Gastroesophageal sphincter (tissue), 4 donors: ENCODE results near the gene DPM1. TPM values are rescaled to one million over a fixed set of nuclear protein-coding genes. Genes with fewer than 3 reads are reported as not detected.

Experiments used
- ATAC-seq: fragments of 150-250 bp; one replicate; pipeline ENCODE4 v1.9.1; 2016; ENCODE audit warnings: mild to moderate bottlenecking, moderate library complexity
- H3K27ac ChIP-seq, 4 donors: fragments of 200-600 bp; sonication (generic) in 3 of 4; 1 replicate in 3 of 4; 2 replicates in 1 of 4; pipeline ENCODE4 v1.5.1; 2016 to 2019
- H3K27me3 ChIP-seq: fragments of 200-600 bp; sonication (generic); one replicate; pipeline ENCODE4 v1.5.1; 2019
- H3K36me3 ChIP-seq, 2 donors: fragments of 200-600 bp; sonication (generic); one replicate each; pipeline ENCODE4 v1.5.1; 2019; ENCODE audit warnings: control low read depth in 1 of 2
- H3K4me1 ChIP-seq, 3 donors: fragments of 200-600 bp; sonication (generic); 1 replicate in 2 of 3; 2 replicates in 1 of 3; pipeline ENCODE4 v1.5.1; 2016 to 2019; ENCODE audit warnings: control low read depth in 2 of 3
- H3K4me3 ChIP-seq, 2 donors: fragments of 200-600 bp; sonication (generic); one replicate each; pipeline ENCODE4 v1.5.1; 2019; ENCODE audit warnings: mild to moderate bottlenecking in 1 of 2, moderate library complexity in 1 of 2
- H3K9me3 ChIP-seq, 3 donors: fragments of 200-600 bp; sonication (generic); one replicate each; pipeline ENCODE4 v1.5.1; 2017 to 2019; ENCODE audit warnings: control low read depth in 2 of 3
- CTCF ChIP-seq, 4 experiments: fragments of 200-600 bp in 2 of 4; fragments of 450-650 bp in 2 of 4; sonication (generic) in 1 of 4; IDR thresholded peaks; one replicate each; pipeline ENCODE4 v1.5.1; 2017 to 2019; ENCODE audit warnings: antibody characterized with exemption in 4 of 4, mild to moderate bottlenecking in 2 of 4, moderate library complexity in 2 of 4
- EP300 ChIP-seq: sonication (generic); formaldehyde crosslinking; IDR thresholded peaks from one replicate; pipeline ENCODE4 v1.6.1; 2017; ENCODE audit warnings: antibody characterized with exemption, mild to moderate bottlenecking
- POLR2A ChIP-seq, 2 donors: fragments of 450-650 bp; IDR thresholded peaks; one replicate each; pipeline ENCODE4 v1.6.1; 2017; ENCODE audit warnings: antibody characterized with exemption in 2 of 2, mild to moderate bottlenecking in 2 of 2, moderate library complexity in 1 of 2
- POLR2AphosphoS5 ChIP-seq: sonication (generic); formaldehyde crosslinking; IDR thresholded peaks from one replicate; pipeline ENCODE4 v1.6.1; 2017; ENCODE audit warnings: antibody characterized with exemption
- WGBS, 2 donors: methylation state at CpG; one replicate each; pipeline ENCODE4 v1.1.5; 2018; ENCODE audit warnings: low coverage in 1 of 2; 5-methylcytosine and 5-hydroxymethylcytosine counted together
- total RNA-seq, 4 donors: library from RNA; depleted of rRNA; stranded (reverse); fragments of >200 nt; gene quantifications; one replicate each; pipeline ENCODE4 v1.1.0, GENCODE V29; 2016

Gene DPM1
- total RNA-seq, 4 donors from 2014 or later: 35.2 to 63.0 (median 43.5) TPM

GRCh38 chr20:50958615-50959542 lies 547 bp upstream of the DPM1 start, which contains the start of gene MOCS3:
MOCS3 (plus strand) TSS chr20:50958818; CDS start chr20:50958843, 25 bp downstream.
- TF ChIP-seq POLR2A (IDR thresholded peaks at IDR 0.05): no peak
- no peak for TF ChIP-seq EP300
- peak; percentile 8 for TF ChIP-seq POLR2AphosphoS5
- peak in 1 of 4 experiments; percentile 3 for TF ChIP-seq CTCF (IDR thresholded peaks at IDR 0.05)
- WGBS, 2 donors: 0 to 1% methylated on average over 15 to 47 of the region's 67 CpGs
- Histone ChIP-seq H3K27me3 (no peaks in the 10 kb centered on the region), H3K4me3 (peak within 1 kb of the TSS; percentile 74 to 93), H3K4me1 (peaks cover 0 to 67% (median 30%) of the 10 kb centered on the region in 3 donors), H3K9me3 (no peaks in the 10 kb centered on the region), H3K36me3 (peaks cover 0 to 30% of the 10 kb centered on the region in 2 donors), H3K27ac (peak within 1 kb of the TSS; percentile 66 to 93 (median 92))
- peak; percentile 90 for ATAC-seq

GRCh38 chr20:50957276-50957675 lies 1.1 kb downstream of the DPM1 start:
- Histone ChIP-seq H3K4me1 (peaks cover 0 to 68% (median 30%) of the 10 kb centered on the region in 3 donors), H3K9me3 (no peaks in the 10 kb centered on the region), H3K36me3 (peaks cover 0 to 41% of the 10 kb centered on the region in 2 donors), H3K27ac (peak overlapping the region; percentile 66 to 93 (median 92)), H3K4me3 (peak overlapping the region; percentile 74 to 93), H3K27me3 (no peaks in the 10 kb centered on the region)
- WGBS, 2 donors: 13% methylated on average over 4 to 7 of the region's 7 CpGs
- no peak for ATAC-seq
- TF ChIP-seq POLR2AphosphoS5 (peak; percentile 48), POLR2A (IDR thresholded peaks at IDR 0.05) (no peak), CTCF (IDR thresholded peaks at IDR 0.05) (no peak), EP300 (no peak)

- H3K36me3 ChIP-seq: peaks cover 0 to 57% of the 10 kb centered on the region in 2 donors
Measured at GRCh38 chr20:50953821-50954220, 4.5 kb downstream of the DPM1 start.

GRCh38 chr20:50953196-50953595 lies 5.1 kb downstream of the DPM1 start:
- Histone ChIP-seq H3K9me3 (no peaks in the 10 kb centered on the region), H3K36me3 (peaks cover 0 to 64% of the 10 kb centered on the region in 2 donors), H3K4me1 (peaks cover 0 to 38% (median 19%) of the 10 kb centered on the region in 3 donors), H3K27ac (no peak overlapping the region), H3K4me3 (no peak overlapping the region), H3K27me3 (no peaks in the 10 kb centered on the region)
- WGBS, 2 donors: 76 to 93% methylated on average over 2 of the region's 2 CpGs
- ATAC-seq: no peak
- TF ChIP-seq POLR2A (IDR thresholded peaks at IDR 0.05): no peak
- TF ChIP-seq CTCF (IDR thresholded peaks at IDR 0.05): no peak
- TF ChIP-seq EP300: no peak
- no peak for TF ChIP-seq POLR2AphosphoS5

More at GRCh38 chr20:50953821-50954220, 4.5 kb downstream of the DPM1 start:
- TF ChIP-seq CTCF (IDR thresholded peaks at IDR 0.05) (no peak), EP300 (no peak), POLR2AphosphoS5 (no peak), POLR2A (IDR thresholded peaks at IDR 0.05) (no peak)
- H3K27ac ChIP-seq: no peak overlapping the region
- no peak for ATAC-seq
- H3K9me3 ChIP-seq: no peaks in the 10 kb centered on the region
- H3K27me3 ChIP-seq: no peaks in the 10 kb centered on the region
- H3K4me3 ChIP-seq: no peak overlapping the region
- H3K4me1 ChIP-seq: peaks cover 0 to 38% (median 19%) of the 10 kb centered on the region in 3 donors
